ENCODE data around the gene TEX19. TPM values are rescaled to one million over a fixed set of nuclear protein-coding genes. Genes with fewer than 3 reads are reported as not detected.

The TEX19 gene
- total RNA-seq, 3 donors from 2014 or later = not detected

DNA sequence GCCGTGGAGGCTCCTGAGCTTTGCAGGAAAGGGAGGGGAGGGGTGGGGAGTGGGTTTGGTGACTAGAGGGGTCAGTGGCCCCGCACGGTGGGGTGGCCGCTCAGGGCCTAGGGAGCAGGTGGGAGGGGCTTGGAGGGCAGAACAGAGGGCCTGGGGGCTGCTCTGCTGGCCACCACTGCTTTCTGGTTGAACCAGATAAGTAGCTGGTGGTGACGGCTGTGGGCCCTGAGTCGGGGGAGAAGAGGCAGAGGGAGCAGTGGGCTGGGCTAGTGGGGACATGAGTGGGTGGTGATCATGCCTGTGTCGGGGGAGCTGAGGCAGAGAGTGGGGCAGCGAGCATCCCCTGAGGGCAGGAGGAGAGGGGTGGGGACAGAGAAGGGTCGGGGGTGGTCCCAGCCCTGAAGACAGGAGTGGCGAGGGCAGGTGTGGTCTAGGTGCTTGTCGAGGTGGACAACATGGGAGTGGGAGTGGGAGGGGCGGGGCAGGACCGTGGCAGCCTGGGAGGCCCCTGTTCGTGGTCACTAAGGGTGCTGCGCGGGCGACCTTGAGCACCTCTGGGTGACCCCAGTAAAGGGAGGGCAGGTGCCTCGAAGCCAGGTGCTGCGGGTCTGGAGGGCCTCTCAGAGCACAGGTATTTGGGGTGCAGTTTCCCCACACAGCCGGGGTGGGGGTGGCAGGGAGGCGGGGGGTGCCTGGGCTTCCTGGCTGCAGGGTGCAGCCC lies 35.4 kb upstream of the TEX19 start:
- H3K4me1 ChIP-seq (ENCODE audit: low read depth) = peaks cover 6% of the 10 kb centered on the region
- H3K36me3 ChIP-seq (ENCODE audit: low read depth) = no peaks in the 10 kb centered on the region
- intact Hi-C loops (cut with DNase I, micrococcal nuclease) = loop anchor here in 1 of 2 donors (10.0 kb wide), 1 partner anchor 89 kb away; no protein-coding TSS in a partner anchor
- H3K4me3 ChIP-seq = no peak overlapping the region
- no peak for ATAC-seq
- H3K9me3 ChIP-seq = no peaks in the 10 kb centered on the region
- peak in 1 of 3 donors; percentile 60 for DNase-seq
- no peak for TF ChIP-seq CTCF (IDR thresholded peaks at IDR 0.05)

DNA sequence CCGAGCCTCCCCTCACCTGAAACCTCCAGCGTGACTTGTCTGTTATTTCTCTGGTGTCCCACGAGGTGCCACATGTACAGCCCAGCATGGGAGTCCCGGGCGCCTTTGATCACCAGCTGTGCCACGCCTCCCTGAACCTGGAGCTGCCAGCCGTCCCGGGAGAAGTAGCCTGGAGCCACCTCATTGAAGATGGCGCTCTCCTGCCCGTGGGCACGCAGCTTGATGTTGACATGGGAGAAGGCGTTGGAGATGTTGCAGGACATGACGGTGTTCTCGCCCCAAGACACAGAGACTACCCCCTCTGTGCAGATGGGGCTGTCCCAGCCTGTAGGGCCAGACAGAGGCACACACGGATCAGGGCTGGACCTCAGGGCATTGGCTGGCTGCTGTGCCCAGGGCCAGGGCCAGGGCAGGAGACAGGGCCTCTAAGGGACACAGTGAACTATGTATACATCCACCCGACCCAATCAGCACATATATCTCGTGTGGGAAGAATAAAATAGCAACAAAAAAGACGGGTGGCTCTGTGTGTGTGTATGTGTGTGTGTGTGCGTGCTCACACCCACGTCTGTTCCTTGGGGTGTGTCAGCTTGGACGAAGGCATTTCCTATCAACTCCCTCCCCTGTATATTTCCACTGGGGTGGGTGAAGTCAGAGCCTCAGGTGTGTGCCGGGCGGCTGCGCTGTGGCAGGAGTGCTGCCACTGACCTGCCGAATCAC lies 34.3 kb upstream of the TEX19 start:
- H3K9me3 ChIP-seq = no peaks in the 10 kb centered on the region
- peaks cover 15% of the 10 kb centered on the region for H3K4me1 ChIP-seq (ENCODE audit: low read depth)
- TF ChIP-seq CTCF (IDR thresholded peaks at IDR 0.05) = no peak
- ATAC-seq (peak; percentile 35), DNase-seq (peak in 2 of 3 donors; percentile 66 to 70)
- intact Hi-C loops (cut with DNase I, micrococcal nuclease) = loop anchor here in 1 of 2 donors (10.0 kb wide), 1 partner anchor 90 kb away; no protein-coding TSS in a partner anchor
- no peak overlapping the region for H3K4me3 ChIP-seq
- no peaks in the 10 kb centered on the region for H3K36me3 ChIP-seq (ENCODE audit: low read depth)

GRCh38 chr17:82325286-82326180 lies 33.5 kb upstream of the TEX19 start:
- H3K9me3 ChIP-seq = no peaks in the 10 kb centered on the region
- ATAC-seq = no peak
- intact Hi-C loops (cut with DNase I, micrococcal nuclease) = loop anchor here in 1 of 2 donors (10.0 kb wide), 1 partner anchor 91 kb away; no protein-coding TSS in a partner anchor
- peaks cover 23% of the 10 kb centered on the region for H3K4me1 ChIP-seq (ENCODE audit: low read depth)
- DNase-seq = peak in 1 of 3 donors; percentile 53
- no peak for TF ChIP-seq CTCF (IDR thresholded peaks at IDR 0.05)
- H3K4me3 ChIP-seq = no peak overlapping the region
- no peaks in the 10 kb centered on the region for H3K36me3 ChIP-seq (ENCODE audit: low read depth)

GRCh38 chr17:82327289-82327688 lies 31.8 kb upstream of the TEX19 start:
- no peak for ATAC-seq
- intact Hi-C loops (cut with DNase I, micrococcal nuclease) = loop anchor here in 1 of 2 donors (10.0 kb wide), 1 partner anchor 92 kb away; no protein-coding TSS in a partner anchor
- no peaks in the 10 kb centered on the region for H3K36me3 ChIP-seq (ENCODE audit: low read depth)
- no peaks in the 10 kb centered on the region for H3K9me3 ChIP-seq
- H3K4me3 ChIP-seq = no peak overlapping the region
- peaks cover 33% of the 10 kb centered on the region for H3K4me1 ChIP-seq (ENCODE audit: low read depth)
- TF ChIP-seq CTCF (IDR thresholded peaks at IDR 0.05) = no peak
- DNase-seq = no peak

DNA sequence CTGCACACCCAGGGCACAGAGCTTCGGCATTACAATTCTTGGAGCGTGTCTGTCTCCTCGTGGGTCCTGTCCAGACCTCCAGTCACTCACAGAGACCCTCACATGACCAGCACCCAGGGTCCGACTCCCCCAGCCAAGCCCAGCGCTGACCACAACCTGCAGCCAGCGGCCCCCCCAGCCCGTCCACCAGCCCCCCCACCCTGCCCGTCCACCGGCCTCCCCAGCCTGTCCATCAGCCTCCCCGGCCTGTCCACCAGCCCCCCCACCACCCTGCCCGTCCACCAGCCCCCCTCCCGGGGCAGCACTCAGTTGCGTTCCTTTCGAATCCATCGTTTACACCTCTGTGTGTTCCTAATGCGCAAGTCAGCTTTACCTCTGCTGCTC lies 31.3 kb upstream of the TEX19 start:
- H3K4me1 ChIP-seq (ENCODE audit: low read depth) = peaks cover 37% of the 10 kb centered on the region
- no peak for ATAC-seq

More for the DNA sequence above, 31.3 kb upstream of the TEX19 start:
- Histone ChIP-seq H3K36me3 (ENCODE audit: low read depth) (no peaks in the 10 kb centered on the region), H3K4me3 (no peak overlapping the region), H3K9me3 (no peaks in the 10 kb centered on the region)
- no peak for DNase-seq
- TF ChIP-seq CTCF (IDR thresholded peaks at IDR 0.05) = no peak
- intact Hi-C loops (cut with DNase I, micrococcal nuclease) = loop anchor here in 1 of 2 donors (10.0 kb wide), 1 partner anchor 93 kb away; no protein-coding TSS in a partner anchor
